GOT3 (cell line): Measurements from ENCODE around the gene CST11.
"Not testable (repeated sequence)": the region's sequence is repeated elsewhere in the genome, so short reads cannot be mapped to it uniquely, and the experiment has no call there.

Experiments
- DNase-seq: peaks from one replicate; lab custom pipeline; 2025; ENCODE audit warnings: mixed read lengths; lab: John Stamatoyannopoulos, UW

Gene CST11, protein sequence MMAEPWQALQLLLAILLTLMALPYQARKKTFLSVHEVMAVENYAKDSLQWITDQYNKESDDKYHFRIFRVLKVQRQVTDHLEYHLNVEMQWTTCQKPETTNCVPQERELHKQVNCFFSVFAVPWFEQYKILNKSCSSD

DNA sequence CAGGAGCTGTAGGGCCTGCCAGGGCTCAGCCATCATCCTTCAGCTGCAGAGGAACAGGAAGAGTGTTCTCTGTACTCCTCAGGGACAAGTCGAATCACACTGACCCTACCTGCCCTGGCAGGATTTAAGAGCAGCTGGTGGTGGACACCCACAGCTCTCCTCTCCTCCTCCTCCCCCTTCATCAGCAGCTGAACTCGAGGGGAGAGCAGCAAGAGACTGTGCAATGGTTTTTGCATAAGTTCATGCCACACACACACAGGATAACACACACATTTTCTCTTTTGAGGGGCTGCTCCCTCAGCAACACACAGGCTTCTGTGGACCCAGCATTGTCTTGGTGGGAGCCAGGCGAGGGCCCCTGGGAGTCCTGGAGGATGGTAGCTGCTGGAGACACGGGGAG, at the start of gene CST11:
Gene CST11 (minus strand): TSS at position 101 of the 400 bp plus-strand sequence. CDS start 65 bp downstream, at position 36.
- no peak for DNase-seq

DNA sequence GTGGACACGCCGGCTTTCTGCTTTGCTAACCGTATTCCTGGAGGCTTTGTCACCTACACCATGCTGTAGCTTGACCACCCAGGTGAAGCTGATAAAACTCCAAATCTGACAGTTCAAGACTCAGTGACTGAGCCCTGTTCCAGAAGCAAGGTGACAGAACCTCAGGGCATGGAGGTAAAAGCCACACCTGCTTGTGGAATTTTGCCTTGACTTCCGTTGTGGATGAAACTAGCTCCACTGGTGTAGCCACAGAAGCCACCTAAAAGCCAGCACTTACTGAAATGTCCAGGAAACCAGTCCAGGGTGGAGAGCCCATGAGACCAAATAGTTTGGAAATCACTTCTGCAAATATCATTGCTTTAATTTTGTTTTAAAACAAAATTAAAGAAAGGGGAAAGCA, 49.2 kb upstream of the CST11 start:
- no peak for DNase-seq

DNA sequence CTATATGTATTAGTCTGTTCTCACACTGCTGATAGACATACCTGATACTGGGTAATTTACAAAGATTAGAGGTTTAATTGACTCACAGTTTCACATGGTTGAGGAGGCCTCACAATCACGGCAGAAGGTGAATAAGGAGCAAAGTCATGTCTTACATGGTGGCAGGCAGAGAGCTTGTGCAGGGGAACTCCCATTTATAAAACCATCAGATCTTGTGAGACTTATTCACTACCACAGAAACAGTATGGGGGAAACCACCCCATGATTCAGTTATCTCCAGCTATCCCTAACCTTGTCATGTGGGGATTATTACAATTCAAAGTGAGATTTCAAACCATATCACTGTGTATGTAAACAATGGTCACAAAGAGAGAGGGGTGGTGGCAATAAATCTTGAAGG, 44.9 kb upstream of the CST11 start:
- DNase-seq = no peak

DNA sequence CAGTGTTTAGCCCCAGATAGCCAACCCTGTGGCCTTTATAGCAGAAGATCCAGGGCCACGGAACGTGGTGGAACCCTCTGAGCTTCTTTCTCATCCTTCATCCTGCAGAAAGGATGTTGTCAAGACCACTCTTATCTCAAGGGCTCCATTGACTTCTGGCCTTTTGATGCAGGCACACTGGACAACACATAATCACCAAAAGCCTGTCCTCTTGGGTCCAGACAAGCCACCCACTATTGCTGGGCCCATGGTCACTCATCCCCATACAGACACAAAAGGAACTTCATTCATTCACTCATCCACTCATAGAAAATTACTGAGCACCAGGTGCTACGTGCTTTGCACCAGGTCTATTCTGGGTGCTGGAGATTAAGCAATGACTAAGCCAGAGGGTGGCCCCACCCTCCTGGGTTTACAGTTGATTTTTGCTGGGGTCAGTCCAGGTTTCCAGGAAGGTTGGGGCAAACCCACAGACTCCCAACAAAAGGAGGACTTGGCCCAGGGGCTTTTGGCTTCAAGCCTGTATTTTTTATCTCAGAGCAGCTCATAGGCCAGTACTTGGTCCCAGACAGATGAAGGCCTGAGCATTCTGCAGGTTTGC, 40.6 kb upstream of the CST11 start:
- no peak for DNase-seq

DNA sequence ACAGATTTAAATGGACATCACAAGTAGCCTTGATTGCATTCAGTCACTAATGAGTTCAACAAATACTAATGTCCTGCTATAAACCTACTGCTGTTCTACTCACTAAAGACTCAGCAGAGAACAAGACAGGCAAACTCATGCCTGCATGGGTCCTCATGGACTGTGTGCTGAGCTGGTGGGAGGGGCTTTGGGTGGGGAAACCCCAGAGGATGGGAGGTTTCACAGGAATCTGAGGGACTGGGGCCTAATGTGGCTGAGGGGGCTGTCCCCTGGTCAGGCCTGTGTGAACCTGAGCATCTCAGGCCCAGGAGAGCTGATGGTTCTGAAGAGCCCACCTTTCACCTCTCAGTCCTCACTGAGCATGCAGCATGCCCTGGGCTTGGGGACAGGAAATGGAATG, 39.6 kb upstream of the CST11 start:
- no peak for DNase-seq

DNA sequence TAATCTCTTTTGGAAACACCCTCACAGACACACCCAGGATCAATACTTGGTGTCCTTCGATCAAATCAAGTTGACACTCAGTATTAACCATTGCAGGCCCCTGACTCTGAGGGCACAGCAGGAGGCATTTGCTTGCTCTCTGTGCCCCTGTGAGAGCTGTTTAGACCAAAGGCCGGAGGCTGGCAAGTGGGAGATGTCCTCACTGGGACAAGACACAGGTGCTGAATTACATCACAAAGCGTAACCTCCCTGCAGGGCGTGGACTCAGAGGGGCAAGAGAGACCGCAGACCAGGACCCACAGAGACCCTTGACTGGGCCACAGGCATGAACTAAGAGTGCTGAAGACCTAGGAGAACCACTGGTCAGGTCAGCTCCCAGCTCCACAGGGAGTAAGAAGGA, 38.1 kb upstream of the CST11 start, which contains the start of gene CST8:
Gene CST8 (plus strand): TSS at position 301 of the 400 bp plus-strand sequence. CDS start 551 bp downstream, outside the sequence.
- DNase-seq = no peak

DNA sequence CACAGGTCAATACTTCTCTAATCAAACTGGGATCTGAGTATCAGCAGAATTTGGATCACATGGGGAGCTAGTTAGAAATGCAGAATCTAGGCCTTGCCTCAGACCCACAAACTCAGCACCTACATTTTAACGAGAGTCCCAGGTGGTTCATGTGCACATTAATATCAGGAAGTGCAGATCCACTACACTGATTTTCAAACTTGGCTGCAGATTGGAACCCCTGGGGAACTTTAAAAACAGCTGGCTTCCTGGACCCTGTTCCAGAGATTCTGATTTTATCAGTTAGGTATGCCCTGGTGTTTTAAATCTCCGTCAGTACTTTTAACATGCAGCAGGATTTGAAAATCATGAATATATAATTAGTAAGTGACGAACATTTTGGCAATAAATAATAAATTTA, 36.3 kb upstream of the CST11 start:
- DNase-seq = no peak

DNA sequence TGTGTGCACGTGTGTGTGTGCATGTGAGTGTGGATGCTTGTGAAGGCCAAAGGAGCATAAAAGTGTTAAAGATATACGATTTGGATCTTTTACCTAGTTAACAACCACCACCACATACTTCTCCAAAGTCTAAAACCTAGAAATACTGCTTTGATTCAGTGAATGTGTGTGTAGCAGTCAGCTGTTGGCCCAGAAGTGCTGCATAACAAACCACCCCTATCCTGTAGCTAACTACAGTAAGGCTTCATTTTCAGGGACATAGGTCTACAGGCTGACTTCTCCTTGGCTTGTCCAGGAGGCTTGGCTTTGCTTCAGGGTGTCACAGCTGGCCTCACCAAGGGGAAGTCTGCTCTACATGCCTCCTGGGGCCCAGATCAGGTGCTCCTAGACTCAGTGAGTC, 35.8 kb upstream of the CST11 start:
- DNase-seq = no peak

DNA sequence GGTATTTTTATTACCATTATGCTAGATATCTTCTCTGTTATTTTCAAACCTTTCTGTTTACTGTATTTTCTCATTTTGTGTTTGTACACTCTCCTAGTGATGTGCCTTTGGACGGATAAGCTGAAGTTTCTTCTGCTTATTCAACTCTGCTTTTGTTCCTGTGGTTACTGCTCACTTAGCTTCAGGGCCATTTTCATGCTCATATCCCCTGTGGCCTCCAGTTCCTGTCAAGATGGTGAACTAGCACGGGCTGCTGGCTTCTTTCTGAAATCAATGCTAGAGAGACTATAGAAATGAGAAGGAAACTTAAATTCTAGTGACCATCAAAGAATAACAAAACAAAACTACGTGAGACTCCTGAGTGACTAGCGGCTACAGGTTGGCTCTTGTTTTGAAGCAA, 31.4 kb upstream of the CST11 start:
- no peak for DNase-seq

DNA sequence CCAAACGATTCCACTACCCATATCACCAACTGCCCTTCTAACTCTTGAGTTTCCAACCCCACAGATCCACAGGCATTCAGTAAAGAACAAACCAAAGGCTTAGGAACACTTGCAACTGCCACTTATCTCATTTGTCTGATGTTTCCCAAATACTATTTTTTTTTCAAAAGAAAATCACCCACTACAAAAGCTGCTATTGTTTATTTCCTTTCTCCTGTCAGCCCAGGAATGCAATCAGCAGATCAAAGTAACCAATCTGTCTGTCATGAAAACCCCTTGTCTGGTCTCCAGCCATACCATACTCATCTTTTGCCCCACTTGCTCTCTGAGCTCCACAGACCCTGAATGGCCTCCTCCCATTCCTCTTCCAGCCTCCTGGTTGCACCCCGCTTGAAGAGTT, 29.5 kb upstream of the CST11 start:
- no peak for DNase-seq

DNA sequence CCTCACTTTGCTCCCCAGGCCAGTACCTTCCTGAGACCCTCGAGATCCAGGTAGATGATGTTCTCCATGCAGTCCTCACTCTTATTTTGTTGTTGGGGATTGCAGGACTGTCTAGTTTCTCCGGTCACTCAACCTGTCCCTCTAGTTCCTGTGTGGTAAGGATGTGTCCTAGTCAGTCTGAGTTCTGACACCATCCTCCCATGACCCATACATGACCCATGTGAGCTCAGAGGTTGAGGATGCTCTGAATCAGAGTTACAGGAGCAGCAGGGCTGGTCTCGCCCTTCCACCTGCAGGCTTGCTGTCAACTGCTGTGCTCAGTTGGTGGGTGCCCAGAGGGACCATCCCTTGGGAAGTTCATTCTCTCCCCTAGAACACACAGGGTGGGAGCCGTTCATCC, 26.4 kb upstream of the CST11 start:
- DNase-seq = no peak

DNA sequence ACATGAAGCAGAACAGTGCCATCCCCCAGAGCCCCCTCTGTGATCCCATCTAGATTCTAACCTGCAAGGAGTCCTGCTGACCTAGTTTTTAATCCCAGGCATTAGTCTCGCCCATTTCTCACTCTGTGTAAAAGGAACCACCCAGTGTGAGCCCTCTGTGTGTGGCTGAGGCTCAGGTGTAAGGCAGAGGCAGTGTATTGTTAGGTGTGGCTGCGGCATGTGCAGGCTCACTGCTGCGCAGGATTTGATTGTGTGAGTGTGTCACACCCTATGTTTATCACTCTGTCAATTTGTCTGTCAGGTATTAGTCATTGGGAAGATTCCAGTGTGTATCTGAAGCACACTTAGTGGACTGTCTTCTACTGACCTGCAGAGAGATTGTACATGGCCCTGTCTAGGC, 24.5 kb upstream of the CST11 start:
- no peak for DNase-seq

DNA sequence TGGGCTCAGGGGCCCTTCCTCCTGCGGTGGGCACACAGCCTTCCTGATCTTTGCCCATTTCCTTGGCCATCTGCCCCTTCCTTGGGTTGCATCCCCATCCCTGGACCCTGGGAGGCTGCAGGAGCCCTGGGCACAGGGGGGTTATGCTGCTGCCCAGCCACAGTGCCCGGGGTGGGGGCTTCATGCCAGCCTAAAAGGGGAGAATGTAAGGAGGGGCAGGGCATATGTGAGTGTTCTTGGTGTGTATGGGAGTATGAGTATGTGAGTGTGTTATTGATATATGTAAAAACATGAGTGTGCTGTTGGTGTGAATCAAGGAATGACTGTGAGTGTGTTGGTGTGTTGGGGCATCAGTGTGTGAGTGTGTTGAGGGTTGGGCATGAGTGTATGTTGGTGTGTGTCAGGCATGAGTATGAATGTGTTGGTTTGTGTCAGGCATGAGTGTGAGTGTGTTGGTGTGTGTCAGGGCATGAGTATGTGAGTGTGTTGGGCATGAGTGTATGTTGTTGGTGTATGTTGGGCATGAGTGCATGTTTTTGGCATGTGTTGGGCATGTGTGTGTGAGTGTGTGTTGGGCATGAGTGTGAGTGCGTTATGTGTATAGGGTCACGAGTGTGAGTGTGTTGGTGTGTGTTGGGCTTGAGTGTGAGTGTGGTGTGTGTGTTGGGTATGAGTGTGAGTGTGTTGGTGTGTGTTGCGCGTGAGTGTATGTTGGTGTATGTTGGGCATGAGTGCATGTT, 23.5 kb upstream of the CST11 start:
- DNase-seq = no peak

DNA sequence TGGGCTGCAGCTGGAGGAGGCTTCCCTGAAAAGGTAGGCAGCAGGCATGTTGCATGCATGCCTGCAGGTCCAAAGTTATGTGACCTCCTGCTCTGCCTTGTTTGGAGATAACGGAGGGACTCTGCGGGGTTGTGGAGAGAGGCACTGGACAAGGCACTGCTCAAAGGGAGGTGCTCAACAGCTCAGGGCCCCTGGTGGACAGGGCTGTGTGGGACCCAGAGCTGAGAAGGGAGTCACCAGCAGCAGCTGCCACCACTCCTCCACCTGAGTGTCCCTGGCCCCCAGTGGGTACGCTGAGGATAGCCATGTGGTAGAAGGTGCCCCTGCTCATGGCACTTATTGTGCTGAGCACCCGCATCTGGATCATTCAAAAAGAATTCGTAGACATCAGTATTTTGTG, 22.7 kb upstream of the CST11 start:
- DNase-seq = no peak

DNA sequence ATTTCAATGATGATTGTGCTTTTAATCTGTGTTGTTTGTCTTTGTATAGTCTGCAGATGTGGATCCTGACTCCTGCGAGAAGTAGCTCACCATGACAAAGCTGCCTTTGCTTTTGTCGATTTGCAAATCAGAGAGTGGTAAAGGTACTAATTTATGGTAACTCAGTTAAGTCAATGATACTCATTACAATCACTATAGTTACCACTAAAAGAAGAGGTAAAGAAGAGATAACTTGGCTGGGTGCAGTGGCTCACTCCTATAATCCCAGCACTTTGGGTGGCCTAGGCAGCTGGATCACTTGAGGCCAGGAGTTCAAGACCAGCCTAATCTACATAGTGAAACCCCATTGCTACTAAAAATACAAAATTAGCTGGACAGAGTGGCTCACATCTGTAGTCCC, 20.6 kb upstream of the CST11 start:
- not testable (repeated sequence) for DNase-seq

DNA sequence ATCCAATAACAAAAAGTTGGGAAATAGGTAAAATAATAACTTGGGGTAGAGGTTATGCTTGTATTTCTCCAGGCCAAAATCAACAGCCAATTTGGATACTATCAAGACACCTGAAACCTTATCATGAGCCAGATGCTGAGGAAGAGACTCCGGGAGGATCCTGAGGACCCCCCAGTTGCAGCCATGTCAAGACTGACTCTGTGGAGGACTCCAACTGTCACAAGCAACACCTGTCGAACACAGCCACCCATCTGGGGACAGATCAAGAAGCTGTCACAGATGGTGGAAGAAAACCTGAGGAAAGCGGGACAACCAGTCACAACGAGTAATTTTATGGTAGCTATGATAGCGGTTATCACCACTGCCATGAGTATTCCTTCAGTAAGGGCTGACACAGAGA, 19.6 kb upstream of the CST11 start:
- DNase-seq = not testable (repeated sequence)

DNA sequence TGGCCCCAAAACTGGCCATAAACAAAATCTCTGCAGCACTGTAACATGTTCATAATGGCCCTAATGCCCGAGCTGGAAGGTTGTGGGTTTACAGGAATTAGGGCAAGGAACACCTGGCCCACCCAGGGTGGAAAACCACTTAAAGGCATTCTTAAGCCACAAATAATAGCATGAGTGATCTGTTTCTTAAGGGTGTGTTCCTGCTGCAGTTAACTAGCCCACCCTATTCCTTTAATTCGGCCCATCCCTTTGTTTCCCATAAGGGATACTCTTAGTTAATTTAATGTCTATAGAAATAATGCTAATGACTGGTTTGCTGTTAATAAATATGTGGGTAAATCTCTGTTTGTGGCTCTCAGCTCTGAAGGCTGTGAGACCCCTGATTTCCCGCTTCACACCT, 14.3 kb upstream of the CST11 start:
- DNase-seq = not testable (repeated sequence)

DNA sequence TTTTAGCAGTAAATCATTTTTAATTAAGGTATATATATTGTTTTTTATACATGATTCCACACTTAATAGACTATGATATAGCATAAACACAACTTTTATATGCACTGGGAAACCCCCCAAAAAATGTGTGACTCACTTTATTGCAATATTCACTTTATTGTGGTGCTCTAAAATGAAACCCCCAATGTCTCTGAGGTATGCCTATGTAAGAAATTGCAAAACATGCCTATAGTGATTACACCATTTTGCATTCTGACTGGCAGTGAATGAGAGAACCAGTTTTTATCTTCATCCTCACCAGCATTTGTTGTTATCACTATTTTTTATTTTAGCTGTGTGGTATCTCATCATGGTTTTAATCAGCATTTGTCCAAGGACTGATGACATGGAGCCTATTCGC, 8.5 kb upstream of the CST11 start:
- no peak for DNase-seq

DNA sequence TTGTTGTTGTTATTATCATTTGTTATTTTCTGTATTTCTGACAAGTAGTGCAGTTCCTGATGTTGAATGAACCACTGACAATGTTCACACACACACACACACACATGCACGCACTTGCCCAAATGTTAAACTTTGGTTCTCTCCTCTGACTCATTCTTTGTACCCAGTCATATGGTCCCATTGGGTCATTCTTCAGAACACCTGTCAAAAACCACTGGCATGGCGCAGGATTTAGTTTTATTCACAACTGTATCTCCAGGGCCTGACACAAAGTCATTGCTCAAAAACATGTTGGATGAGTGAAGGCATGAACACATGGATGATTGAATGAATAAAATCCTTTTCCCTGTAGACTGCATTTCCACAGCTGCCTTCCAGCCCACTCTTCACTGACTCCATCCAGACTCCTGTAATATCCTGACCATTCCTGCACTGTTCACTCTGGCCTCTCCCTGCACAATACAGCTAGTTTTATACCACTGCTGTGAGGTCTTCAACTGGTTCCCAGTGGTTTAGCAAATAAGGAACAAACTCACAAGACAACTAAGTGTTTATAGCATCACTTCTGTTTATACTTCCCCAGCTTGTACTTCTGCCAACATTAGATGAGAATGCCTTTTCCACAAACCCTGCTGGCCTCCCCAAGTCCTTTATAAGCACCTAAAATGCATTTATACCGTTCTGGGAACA, 6.9 kb upstream of the CST11 start:
- no peak for DNase-seq

DNA sequence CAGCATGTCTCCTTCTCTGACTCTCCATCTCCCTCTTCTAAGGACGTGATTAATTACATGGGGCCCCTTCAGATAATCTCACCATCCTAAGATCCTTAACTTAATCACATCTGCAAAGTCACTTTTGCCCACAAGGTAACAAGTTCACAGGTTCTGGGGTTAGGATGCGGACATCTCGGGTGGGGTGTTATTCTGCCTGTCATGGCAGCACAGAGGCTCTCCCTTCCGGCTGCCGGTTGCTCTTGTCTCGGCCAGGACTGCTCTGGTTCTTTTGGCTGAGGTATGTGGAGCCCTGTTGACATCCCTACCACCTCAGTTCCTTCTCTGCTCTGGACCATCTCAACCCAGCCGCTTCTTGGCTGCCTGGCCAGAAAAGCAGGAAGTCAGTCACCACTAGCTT, 4.2 kb upstream of the CST11 start:
- DNase-seq = no peak

DNA sequence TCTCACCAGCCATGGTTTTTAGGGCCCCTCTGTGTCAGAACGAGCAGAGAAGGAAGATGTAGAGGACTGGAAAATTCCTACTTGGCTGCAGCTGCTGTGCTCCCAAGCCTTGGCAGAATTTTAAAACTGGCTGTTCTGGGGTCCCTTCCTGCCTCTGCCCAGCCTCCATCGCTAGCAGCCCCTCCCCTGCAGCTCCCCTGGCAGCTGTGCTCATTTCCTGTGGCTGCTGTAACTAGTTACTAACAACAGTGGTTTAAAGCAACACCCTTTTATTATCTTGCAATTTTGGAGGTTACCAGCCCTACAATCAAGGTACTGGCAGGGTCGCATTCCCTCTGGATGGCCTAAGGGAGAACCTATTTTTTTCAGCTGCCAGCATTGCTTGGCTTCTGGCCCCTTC, 3.7 kb upstream of the CST11 start:
- DNase-seq = no peak

DNA sequence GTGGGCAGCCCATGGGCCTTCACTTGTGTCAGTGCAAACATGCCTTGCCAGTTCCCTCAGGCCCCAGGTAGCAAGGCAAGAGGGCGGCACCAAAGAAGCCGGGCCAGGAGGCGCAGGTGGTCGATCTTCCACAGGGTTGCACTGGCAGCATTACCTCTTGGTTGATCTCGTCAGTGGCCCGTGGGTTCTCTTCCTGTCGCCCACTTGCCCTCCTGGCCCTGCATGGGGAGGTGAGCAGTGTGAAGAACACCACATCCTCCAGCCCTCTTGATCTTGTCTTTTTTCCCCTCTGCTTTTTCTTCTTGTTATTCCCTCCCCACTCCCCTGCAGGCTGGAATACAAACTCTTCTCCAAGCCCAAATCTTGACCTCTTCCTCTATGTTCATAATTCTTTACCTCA, 3.0 kb upstream of the CST11 start:
- no peak for DNase-seq

DNA sequence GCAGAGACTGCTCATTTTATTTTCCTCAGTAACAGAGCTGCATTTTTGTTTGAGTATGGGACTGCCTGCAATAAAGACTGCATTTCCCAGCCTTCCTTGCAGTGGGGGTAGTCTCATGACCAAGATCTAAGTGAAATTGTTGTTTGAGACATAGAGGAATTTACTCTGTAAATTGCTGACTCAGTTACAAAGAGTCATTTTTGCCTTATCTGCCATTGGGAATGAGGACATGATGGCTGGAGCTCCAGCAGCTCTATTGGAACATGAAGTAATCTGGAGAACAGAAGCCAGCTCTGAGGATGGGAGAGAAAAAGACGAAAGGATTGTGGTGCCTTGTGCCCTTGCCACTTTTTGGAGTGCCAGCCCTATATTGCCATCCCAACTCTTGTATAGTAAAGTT, 2.1 kb upstream of the CST11 start:
- DNase-seq = no peak
